Fibroblast of lung (primary cell): ENCODE data around the gene METTL8.

ENCODE experiments used
- EZH2 ChIP-seq: IDR thresholded peaks from 2 replicates; pipeline ENCODE4 v1.5.1; 2012; ENCODE audit warnings: low read length, control low read depth, mild to moderate bottlenecking; ENCODE audit errors: missing control alignments
- TF ChIP-seq, protein P1 (sequence below), 2 donors: IDR thresholded peaks in 1 of 2; conservative IDR thresholded peaks in 1 of 2; 1 replicate in 1 of 2; 2 replicates in 1 of 2; pipeline ENCODE4 v1.5.1; 2011 to 2012; ENCODE audit warnings: low read length in 2 of 2, control low read depth in 1 of 2, inconsistent platforms in 1 of 2, low read depth in 1 of 2, mild to moderate bottlenecking in 1 of 2

DNA sequence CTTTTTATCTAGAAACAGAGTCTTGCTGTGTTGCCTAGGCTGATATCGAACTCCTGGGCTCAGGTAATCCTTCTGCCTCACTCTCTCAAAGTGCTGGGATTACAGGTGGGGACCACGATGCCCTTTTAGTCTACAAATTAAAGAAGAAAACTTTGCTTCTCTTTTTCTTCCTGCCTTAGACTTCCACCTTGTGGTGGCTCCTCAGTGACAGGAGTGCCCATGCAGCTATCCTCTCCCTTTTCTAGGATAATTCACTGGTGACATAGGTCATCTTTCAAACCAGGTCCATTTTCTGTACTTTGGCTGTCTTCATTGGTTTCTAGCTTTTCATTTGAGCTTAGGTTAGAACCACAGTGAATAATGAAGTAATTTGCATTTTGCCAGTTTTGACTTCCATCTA is 13.9 kb upstream of the METTL8 start:
- TF ChIP-seq, protein P1, sequence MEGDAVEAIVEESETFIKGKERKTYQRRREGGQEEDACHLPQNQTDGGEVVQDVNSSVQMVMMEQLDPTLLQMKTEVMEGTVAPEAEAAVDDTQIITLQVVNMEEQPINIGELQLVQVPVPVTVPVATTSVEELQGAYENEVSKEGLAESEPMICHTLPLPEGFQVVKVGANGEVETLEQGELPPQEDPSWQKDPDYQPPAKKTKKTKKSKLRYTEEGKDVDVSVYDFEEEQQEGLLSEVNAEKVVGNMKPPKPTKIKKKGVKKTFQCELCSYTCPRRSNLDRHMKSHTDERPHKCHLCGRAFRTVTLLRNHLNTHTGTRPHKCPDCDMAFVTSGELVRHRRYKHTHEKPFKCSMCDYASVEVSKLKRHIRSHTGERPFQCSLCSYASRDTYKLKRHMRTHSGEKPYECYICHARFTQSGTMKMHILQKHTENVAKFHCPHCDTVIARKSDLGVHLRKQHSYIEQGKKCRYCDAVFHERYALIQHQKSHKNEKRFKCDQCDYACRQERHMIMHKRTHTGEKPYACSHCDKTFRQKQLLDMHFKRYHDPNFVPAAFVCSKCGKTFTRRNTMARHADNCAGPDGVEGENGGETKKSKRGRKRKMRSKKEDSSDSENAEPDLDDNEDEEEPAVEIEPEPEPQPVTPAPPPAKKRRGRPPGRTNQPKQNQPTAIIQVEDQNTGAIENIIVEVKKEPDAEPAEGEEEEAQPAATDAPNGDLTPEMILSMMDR (conservative IDR thresholded peaks at IDR 0.05 in 1 of 2, IDR thresholded peaks at IDR 0.05 in 1 of 2; ENCODE audit: low read depth in 1 of 2, low read length in 2 of 2) = no peak
- TF ChIP-seq EZH2 = no peak
